Prostate gland (tissue), 2 donors: ENCODE results near the gene SIRT5. TPM values are rescaled to one million over a fixed set of nuclear protein-coding genes. Genes with fewer than 3 reads are reported as not detected.

Experiments used
- DNase-seq: peaks from one replicate; pipeline ENCODE4 v3.0.0-alpha.2; 2019; ENCODE audit warnings: low spot score
- H3K27ac ChIP-seq, 2 donors: fragments of 200-600 bp; sonication (generic); 2 replicates each; pipeline ENCODE4 v1.5.1; 2017 to 2019
- H3K27me3 ChIP-seq: fragments of 200-600 bp; sonication (generic); replicated peaks from 2 replicates; pipeline ENCODE4 v1.5.1; 2019; ENCODE audit not compliant: insufficient read depth
- H3K36me3 ChIP-seq, 2 donors: fragments of 200-600 bp; sonication (generic); 1 replicate in 1 of 2; 2 replicates in 1 of 2; pipeline versions ENCODE4 v1.5.1 to v1.8.1; 2017 to 2019
- H3K4me1 ChIP-seq: fragments of 200-600 bp; sonication (generic); replicated peaks from 2 replicates; pipeline ENCODE4 v1.5.1; 2019
- H3K4me3 ChIP-seq, 2 donors: fragments of 200-600 bp; sonication (generic); 2 replicates each; pipeline ENCODE4 v1.5.1; 2017 to 2019
- H3K9me3 ChIP-seq: fragments of 200-600 bp; sonication (generic); 2 replicates; pipeline ENCODE4 v1.5.1; 2017
- CTCF ChIP-seq, 4 experiments: fragments of 200-600 bp in 2 of 4; fragments of 450-650 bp in 2 of 4; sonication (generic) in 2 of 4; IDR thresholded peaks; 1 replicate in 3 of 4; 2 replicates in 1 of 4; pipeline ENCODE4 v1.5.1; 2016 to 2019; ENCODE audit warnings: antibody characterized with exemption in 4 of 4, mild to moderate bottlenecking in 2 of 4, moderate library complexity in 2 of 4
- POLR2A ChIP-seq: fragments of 450-650 bp; IDR thresholded peaks from one replicate; pipeline ENCODE4 v1.6.1; 2016; ENCODE audit warnings: antibody characterized with exemption, mild to moderate bottlenecking
- POLR2AphosphoS5 ChIP-seq: sonication (generic); formaldehyde crosslinking; IDR thresholded peaks from one replicate; pipeline ENCODE4 v1.6.1; 2017; ENCODE audit warnings: antibody characterized with exemption
- WGBS: methylation state at CpG from one replicate; pipeline ENCODE4 v1.1.5; 2018; 5-methylcytosine and 5-hydroxymethylcytosine counted together
- intact Hi-C: fragments of 100-400 bp; cut with DNase I; formaldehyde crosslinking; loops from one replicate; pipeline ENCODE4 v1.14.2; 2022
- total RNA-seq, 2 donors: library from RNA; depleted of rRNA; stranded (reverse); fragments of >200 nt; gene quantifications; one replicate each; pipeline ENCODE4 v1.1.0, GENCODE V29; 2016

SIRT5 gene
- total RNA-seq, 2 donors from 2014 or later = 9.1 to 11.5 TPM

- DNase-seq = no peak
- Histone ChIP-seq H3K4me1 (no peaks in the 10 kb centered on the region), H3K36me3 (no peaks in the 10 kb centered on the region), H3K27me3 (no peaks in the 10 kb centered on the region), H3K27ac (peak overlapping the region; percentile 97 to 98), H3K4me3 (peak overlapping the region; percentile 93), H3K9me3 (no peaks in the 10 kb centered on the region)
- TF ChIP-seq POLR2AphosphoS5 (no peak), CTCF (IDR thresholded peaks at IDR 0.05) (no peak), POLR2A (no peak)
- intact Hi-C loops = loop anchor here (5.0 kb wide), 1 partner anchor 86 kb away; the partner anchor contains the start of gene GFOD1
- 85% methylated on average over 16 of the region's 16 CpGs for WGBS
Measured at GRCh38 chr6:13572951-13573654, 1.3 kb upstream of the SIRT5 start.

- Histone ChIP-seq H3K27me3 (no peaks in the 10 kb centered on the region), H3K9me3 (no peaks in the 10 kb centered on the region), H3K36me3 (no peaks in the 10 kb centered on the region), H3K27ac (peak overlapping the region; percentile 97 to 98), H3K4me3 (peak overlapping the region; percentile 93), H3K4me1 (no peaks in the 10 kb centered on the region)
- peak; percentile 13 for DNase-seq
- TF ChIP-seq POLR2AphosphoS5 (no peak), CTCF (IDR thresholded peaks at IDR 0.05) (no peak), POLR2A (no peak)
- 3% methylated on average over 14 of the region's 14 CpGs for WGBS
- intact Hi-C loops = loop anchor here (5.0 kb wide), 1 partner anchor 86 kb away; the partner anchor contains the start of gene GFOD1
Measured at GRCh38 chr6:13573669-13574110, 711 bp upstream of the SIRT5 start.

- Histone ChIP-seq H3K27ac (peak overlapping the region; percentile 97 to 98), H3K9me3 (no peaks in the 10 kb centered on the region), H3K36me3 (no peaks in the 10 kb centered on the region), H3K4me1 (no peaks in the 10 kb centered on the region), H3K27me3 (no peaks in the 10 kb centered on the region), H3K4me3 (peak overlapping the region; percentile 93)
- under 1% methylated on average over 44 of the region's 46 CpGs for WGBS
- TF ChIP-seq POLR2A (no peak), CTCF (IDR thresholded peaks at IDR 0.05) (peak; percentile 45 to 76 (median 57))
- peak; percentile 94 for DNase-seq
- intact Hi-C loops = loop anchor here (5.0 kb wide), 1 partner anchor 87 kb away; the partner anchor contains the start of gene GFOD1
Measured at GRCh38 chr6:13574149-13574570, 241 bp upstream of the SIRT5 start.

- Histone ChIP-seq H3K27me3 (no peaks in the 10 kb centered on the region), H3K9me3 (no peaks in the 10 kb centered on the region), H3K27ac (peak overlapping the region; percentile 97 to 98), H3K4me3 (peak overlapping the region; percentile 93), H3K36me3 (no peaks in the 10 kb centered on the region), H3K4me1 (no peaks in the 10 kb centered on the region)
- no peak for DNase-seq
- intact Hi-C loops = no loop called here
- WGBS = 23% methylated on average over 3 of the region's 3 CpGs
- TF ChIP-seq CTCF (IDR thresholded peaks at IDR 0.05) = peak; percentile 63 to 82 (median 75)
- no peak for TF ChIP-seq POLR2A
Measured at GRCh38 chr6:13575377-13575775, 975 bp downstream of the SIRT5 start.

GRCh38 chr6:13576017-13576416 is 1.6 kb downstream of the SIRT5 start:
- H3K27me3 ChIP-seq = no peaks in the 10 kb centered on the region
- intact Hi-C loops = no loop called here

More at GRCh38 chr6:13576017-13576416, 1.6 kb downstream of the SIRT5 start:
- WGBS = 93% methylated on average over 3 of the region's 3 CpGs
- no peaks in the 10 kb centered on the region for H3K36me3 ChIP-seq
- no peaks in the 10 kb centered on the region for H3K9me3 ChIP-seq
- no peak for DNase-seq
- H3K27ac ChIP-seq = peak overlapping the region in 1 of 2 donors; percentile 3
- TF ChIP-seq CTCF (IDR thresholded peaks at IDR 0.05) = no peak
- no peak for TF ChIP-seq POLR2A
- no peak for TF ChIP-seq POLR2AphosphoS5
- no peaks in the 10 kb centered on the region for H3K4me1 ChIP-seq
- no peak overlapping the region for H3K4me3 ChIP-seq
